ENCODE results near the gene TWIST2. TPM values are rescaled to one million over a fixed set of nuclear protein-coding genes. Genes with fewer than 3 reads are reported as not detected.
A peak's percentile ranks its signal among the peaks of the same experiment; 100 is the strongest.

TWIST2 gene
- total RNA-seq, 1 experiment from 2014 or later, result 5.0 TPM

DNA sequence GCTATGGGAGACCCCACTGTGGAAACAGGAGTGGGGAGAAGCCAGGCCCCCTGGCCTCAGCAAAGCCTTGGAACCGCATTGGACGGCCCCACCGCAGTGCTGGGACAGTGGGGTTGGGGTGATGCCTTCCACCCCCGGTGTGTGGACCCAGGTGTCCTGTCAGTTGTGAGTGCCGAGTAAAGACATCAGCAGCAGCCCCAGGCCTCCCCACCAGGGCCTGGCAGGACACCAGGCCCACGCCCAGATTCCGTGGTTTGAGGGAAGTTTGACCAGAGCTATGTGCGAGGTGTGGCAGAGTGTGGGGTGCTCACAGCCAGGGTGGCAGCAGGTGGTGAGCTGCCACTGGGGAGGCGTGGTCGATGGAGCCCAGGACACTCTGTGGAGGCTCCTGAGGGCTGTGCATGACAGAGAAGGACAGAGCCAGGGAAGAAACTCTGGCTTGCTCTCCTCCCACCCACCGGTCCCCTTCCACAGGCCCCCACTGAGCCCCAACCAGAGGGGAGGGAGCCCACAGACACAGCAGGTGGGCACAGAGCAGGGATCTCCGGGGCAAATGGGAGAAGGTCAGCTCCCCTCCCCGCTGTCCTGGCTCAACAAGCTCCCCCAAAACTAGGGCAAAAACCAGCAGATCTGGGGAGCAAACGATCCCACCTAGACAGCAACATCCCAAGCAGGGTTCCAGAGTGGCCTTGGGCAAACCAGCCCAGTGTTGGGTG lies 69.1 kb downstream of the TWIST2 start:
- BruUV-seq (replicated peaks), result no TSS peak
- DNase-seq, result peak in 1 of 2 experiments; percentile 62
- Histone ChIP-seq H3F3A (ENCODE audit: insufficient read depth, low read depth) (no peaks in the 10 kb centered on the region), H3K9me2 (ENCODE audit: insufficient read depth) (no peaks in the 10 kb centered on the region), H3K4me2 (no peak overlapping the region), H3K4me1 (replicated peaks; ENCODE audit: insufficient read depth) (0 out of 2 replicates have a peak, but pooled peaks cover 5% of the 10 kb centered on the region), H4K20me1 (ENCODE audit: insufficient read depth) (no peaks in the 10 kb centered on the region), H3K27me3 (ENCODE audit: insufficient read depth, low read depth) (peaks cover 55% of the 10 kb centered on the region), H3K36me3 (ENCODE audit: low read depth) (no peaks in the 10 kb centered on the region), H3K4me3 (no peak overlapping the region), H3K79me2 (ENCODE audit: low read depth) (no peaks in the 10 kb centered on the region), H2AFZ (no peak overlapping the region), H3K27ac (no peak overlapping the region), H3K9me3 (ENCODE audit: insufficient read depth, low read depth) (no peaks in the 10 kb centered on the region)
- no peak for TF ChIP-seq EZH2 (IDR thresholded peaks at IDR 0.05; ENCODE audit: low read depth)
- TF ChIP-seq, protein P1, sequence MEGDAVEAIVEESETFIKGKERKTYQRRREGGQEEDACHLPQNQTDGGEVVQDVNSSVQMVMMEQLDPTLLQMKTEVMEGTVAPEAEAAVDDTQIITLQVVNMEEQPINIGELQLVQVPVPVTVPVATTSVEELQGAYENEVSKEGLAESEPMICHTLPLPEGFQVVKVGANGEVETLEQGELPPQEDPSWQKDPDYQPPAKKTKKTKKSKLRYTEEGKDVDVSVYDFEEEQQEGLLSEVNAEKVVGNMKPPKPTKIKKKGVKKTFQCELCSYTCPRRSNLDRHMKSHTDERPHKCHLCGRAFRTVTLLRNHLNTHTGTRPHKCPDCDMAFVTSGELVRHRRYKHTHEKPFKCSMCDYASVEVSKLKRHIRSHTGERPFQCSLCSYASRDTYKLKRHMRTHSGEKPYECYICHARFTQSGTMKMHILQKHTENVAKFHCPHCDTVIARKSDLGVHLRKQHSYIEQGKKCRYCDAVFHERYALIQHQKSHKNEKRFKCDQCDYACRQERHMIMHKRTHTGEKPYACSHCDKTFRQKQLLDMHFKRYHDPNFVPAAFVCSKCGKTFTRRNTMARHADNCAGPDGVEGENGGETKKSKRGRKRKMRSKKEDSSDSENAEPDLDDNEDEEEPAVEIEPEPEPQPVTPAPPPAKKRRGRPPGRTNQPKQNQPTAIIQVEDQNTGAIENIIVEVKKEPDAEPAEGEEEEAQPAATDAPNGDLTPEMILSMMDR (conservative IDR thresholded peaks at IDR 0.05), result no peak
- ChIA-PET CTCF (no interaction called here), POLR2A (ENCODE audit: unreplicated experiment) (interaction anchor here (0.5 to 0.7 kb wide), 3 partner anchors 273 to 630 kb away, joined by 3 to 4 read pairs (median 3); no protein-coding TSS in a partner anchor)
- intact Hi-C loops (cut with micrococcal nuclease; ENCODE audit: unreplicated experiment), result no loop called here

DNA sequence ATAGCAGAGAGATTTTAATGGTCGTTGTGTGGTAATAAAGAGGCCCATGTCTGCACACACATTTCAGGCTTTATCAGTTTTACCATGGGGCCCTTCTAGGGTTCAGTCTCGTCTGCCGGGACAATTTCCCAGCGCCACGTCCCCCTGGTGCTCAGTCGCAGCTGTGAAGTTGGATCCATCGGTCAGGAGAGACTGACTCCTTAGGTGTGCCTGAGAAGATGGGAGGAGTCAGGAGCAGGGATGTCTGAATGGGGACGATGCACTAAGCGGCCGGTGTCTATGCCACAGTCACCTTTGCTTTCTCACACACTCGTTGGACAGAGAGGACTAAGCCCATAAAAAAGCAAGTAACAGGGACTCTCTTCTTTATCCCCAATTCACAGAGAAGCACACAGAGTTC lies 71.4 kb downstream of the TWIST2 start:
- peaks cover 75% of the 10 kb centered on the region for H3K27me3 ChIP-seq (ENCODE audit: insufficient read depth, low read depth)
- ChIA-PET POLR2A (ENCODE audit: unreplicated experiment) (no interaction called here), CTCF (no interaction called here)
- DNase-seq, result no peak
- no peaks in the 10 kb centered on the region for H3K9me2 ChIP-seq (ENCODE audit: insufficient read depth)
- H3K4me1 ChIP-seq (replicated peaks; ENCODE audit: insufficient read depth), result 0 out of 2 replicates have a peak, but pooled peaks cover 4% of the 10 kb centered on the region
- no peaks in the 10 kb centered on the region for H3K36me3 ChIP-seq (ENCODE audit: low read depth)
- H2AFZ ChIP-seq, result no peak overlapping the region
- H4K20me1 ChIP-seq (ENCODE audit: insufficient read depth), result no peaks in the 10 kb centered on the region
- H3K9me3 ChIP-seq (ENCODE audit: insufficient read depth, low read depth), result no peaks in the 10 kb centered on the region
- no peak overlapping the region for H3K4me2 ChIP-seq
- no peaks in the 10 kb centered on the region for H3K79me2 ChIP-seq (ENCODE audit: low read depth)
- BruUV-seq (replicated peaks), result no TSS peak
- no peaks in the 10 kb centered on the region for H3F3A ChIP-seq (ENCODE audit: insufficient read depth, low read depth)
- H3K27ac ChIP-seq, result no peak overlapping the region
- no peak overlapping the region for H3K4me3 ChIP-seq
- TF ChIP-seq EZH2 (IDR thresholded peaks at IDR 0.05; ENCODE audit: low read depth), result no peak
- TF ChIP-seq, protein P1 (conservative IDR thresholded peaks at IDR 0.05), result no peak
- intact Hi-C loops (cut with micrococcal nuclease; ENCODE audit: unreplicated experiment), result no loop called here

DNA sequence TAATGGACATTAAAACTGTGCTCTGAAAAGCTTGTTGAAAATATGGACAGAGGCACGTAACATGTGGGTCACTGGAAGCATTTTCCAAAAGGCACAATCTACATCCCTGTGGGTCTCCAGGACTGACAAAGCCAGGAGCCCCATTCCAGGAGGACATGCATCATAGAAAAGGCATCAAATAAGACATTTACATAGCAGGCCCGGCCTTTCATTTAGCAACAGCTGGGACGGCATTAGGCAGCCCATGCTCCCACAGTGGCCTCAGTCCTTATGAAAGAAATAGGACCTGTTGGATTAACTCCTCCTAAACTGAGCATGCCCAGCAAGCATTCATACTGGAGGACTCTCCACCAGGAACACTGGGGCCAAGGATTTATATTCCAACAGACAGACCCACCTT lies 72.2 kb downstream of the TWIST2 start:
- H3K79me2 ChIP-seq (ENCODE audit: low read depth), result no peaks in the 10 kb centered on the region
- no peaks in the 10 kb centered on the region for H3K9me3 ChIP-seq (ENCODE audit: insufficient read depth, low read depth)
- H3K27me3 ChIP-seq (ENCODE audit: insufficient read depth, low read depth), result peaks cover 75% of the 10 kb centered on the region
- H3K4me2 ChIP-seq, result no peak overlapping the region
- no TSS peak for BruUV-seq (replicated peaks)
- H4K20me1 ChIP-seq (ENCODE audit: insufficient read depth), result no peaks in the 10 kb centered on the region
- H3K9me2 ChIP-seq (ENCODE audit: insufficient read depth), result no peaks in the 10 kb centered on the region
- no peaks in the 10 kb centered on the region for H3K4me1 ChIP-seq (replicated peaks; ENCODE audit: insufficient read depth)
- no peak for DNase-seq
- POLR2A ChIA-PET (ENCODE audit: unreplicated experiment), result no interaction called here
- CTCF ChIA-PET, result no interaction called here
- H2AFZ ChIP-seq, result no peak overlapping the region
- no peak overlapping the region for H3K27ac ChIP-seq
- no peak overlapping the region for H3K4me3 ChIP-seq
- no peaks in the 10 kb centered on the region for H3F3A ChIP-seq (ENCODE audit: insufficient read depth, low read depth)
- TF ChIP-seq EZH2 (IDR thresholded peaks at IDR 0.05; ENCODE audit: low read depth), result no peak
- TF ChIP-seq, protein P1 (conservative IDR thresholded peaks at IDR 0.05), result no peak
- intact Hi-C loops (cut with micrococcal nuclease; ENCODE audit: unreplicated experiment), result no loop called here
- H3K36me3 ChIP-seq (ENCODE audit: low read depth), result no peaks in the 10 kb centered on the region
